Measurements from ENCODE around the gene PLCB2. TPM values are rescaled to one million over a fixed set of nuclear protein-coding genes. Genes with fewer than 3 reads are reported as not detected.

The PLCB2 gene
- total RNA-seq, 1 donor from 2014 or later = 3.7 TPM

DNA sequence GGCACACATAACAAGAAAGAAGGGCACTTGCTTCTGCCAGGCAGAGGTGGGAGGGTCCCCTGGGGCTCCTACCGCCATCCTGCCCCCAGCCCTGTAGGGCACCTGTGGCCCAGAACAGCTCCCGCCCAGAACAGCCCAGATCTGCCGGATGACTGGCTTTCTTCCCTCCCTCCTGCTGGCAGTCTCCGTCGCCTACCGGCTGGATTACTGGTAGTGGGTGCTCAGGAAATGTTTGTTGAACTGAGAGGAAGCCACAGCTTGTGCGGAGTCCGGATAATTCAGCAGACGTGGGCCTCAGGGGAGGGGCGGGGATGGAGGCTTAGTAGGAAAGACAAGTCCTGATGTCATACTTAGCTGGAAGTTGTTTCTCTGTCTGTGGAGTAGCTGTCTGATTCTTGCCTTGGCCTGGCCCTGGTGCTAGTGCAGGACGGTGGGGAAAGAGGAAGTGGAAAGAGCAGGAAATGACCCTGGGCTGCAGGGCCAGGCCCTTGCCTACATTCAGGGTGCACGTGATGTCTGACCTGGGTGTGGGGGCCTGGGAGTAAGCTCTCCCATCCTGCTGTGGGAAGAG, 26.3 kb upstream of the PLCB2 start:
- peaks cover 38% of the 10 kb centered on the region for H3K4me1 ChIP-seq (ENCODE audit: insufficient read depth, low read length)
- peak overlapping the region; percentile 71 for H3K4me3 Mint-ChIP-seq (ENCODE audit: unreplicated experiment)
- DNase-seq (ENCODE audit: low read depth) (peak; percentile 66), FAIRE-seq (no peak)
- H3K9me3 Mint-ChIP-seq (ENCODE audit: unreplicated experiment) = peaks cover 2% of the 10 kb centered on the region
- H3K9me3 ChIP-seq (ENCODE audit: insufficient read depth, low read depth, low read length) = no peaks in the 10 kb centered on the region
- H3K4me2 ChIP-seq (ENCODE audit: low read length) = peak overlapping the region; percentile 36
- H3K27ac Mint-ChIP-seq (ENCODE audit: unreplicated experiment) = peak overlapping the region; percentile 96
- no peaks in the 10 kb centered on the region for H3K27me3 ChIP-seq (ENCODE audit: insufficient read depth, low read length)
- no peak overlapping the region for H3K4me3 ChIP-seq (ENCODE audit: insufficient read depth, low read depth, low read length)
- peaks cover 49% of the 10 kb centered on the region for H3K4me1 Mint-ChIP-seq (ENCODE audit: low read depth, unreplicated experiment)
- H3K36me3 ChIP-seq (ENCODE audit: insufficient read depth, low read length) = peaks cover 3% of the 10 kb centered on the region
- H3K27ac ChIP-seq (ENCODE audit: low read depth, low read length) = peak overlapping the region; percentile 36
- H3K9ac ChIP-seq (ENCODE audit: low read length) = peak overlapping the region; percentile 60
- peaks cover 10% of the 10 kb centered on the region for H4K20me1 ChIP-seq (ENCODE audit: insufficient read depth, low read length)
- H3K79me2 ChIP-seq (ENCODE audit: insufficient read depth, low read length) = peaks cover 20% of the 10 kb centered on the region
- H2AFZ ChIP-seq (ENCODE audit: low read depth, low read length) = no peak overlapping the region
- no peaks in the 10 kb centered on the region for H3K27me3 Mint-ChIP-seq (ENCODE audit: low read depth, unreplicated experiment)
- TF ChIP-seq EZH2 (IDR thresholded peaks at IDR 0.05; ENCODE audit: insufficient read depth, low read length) = no peak
- TF ChIP-seq, protein P1, sequence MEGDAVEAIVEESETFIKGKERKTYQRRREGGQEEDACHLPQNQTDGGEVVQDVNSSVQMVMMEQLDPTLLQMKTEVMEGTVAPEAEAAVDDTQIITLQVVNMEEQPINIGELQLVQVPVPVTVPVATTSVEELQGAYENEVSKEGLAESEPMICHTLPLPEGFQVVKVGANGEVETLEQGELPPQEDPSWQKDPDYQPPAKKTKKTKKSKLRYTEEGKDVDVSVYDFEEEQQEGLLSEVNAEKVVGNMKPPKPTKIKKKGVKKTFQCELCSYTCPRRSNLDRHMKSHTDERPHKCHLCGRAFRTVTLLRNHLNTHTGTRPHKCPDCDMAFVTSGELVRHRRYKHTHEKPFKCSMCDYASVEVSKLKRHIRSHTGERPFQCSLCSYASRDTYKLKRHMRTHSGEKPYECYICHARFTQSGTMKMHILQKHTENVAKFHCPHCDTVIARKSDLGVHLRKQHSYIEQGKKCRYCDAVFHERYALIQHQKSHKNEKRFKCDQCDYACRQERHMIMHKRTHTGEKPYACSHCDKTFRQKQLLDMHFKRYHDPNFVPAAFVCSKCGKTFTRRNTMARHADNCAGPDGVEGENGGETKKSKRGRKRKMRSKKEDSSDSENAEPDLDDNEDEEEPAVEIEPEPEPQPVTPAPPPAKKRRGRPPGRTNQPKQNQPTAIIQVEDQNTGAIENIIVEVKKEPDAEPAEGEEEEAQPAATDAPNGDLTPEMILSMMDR (IDR thresholded peaks at IDR 0.05; ENCODE audit: insufficient read depth, low read depth, low read length) = no peak
- peaks cover 11% of the 10 kb centered on the region for H3K36me3 Mint-ChIP-seq (ENCODE audit: low read depth, unreplicated experiment)

DNA sequence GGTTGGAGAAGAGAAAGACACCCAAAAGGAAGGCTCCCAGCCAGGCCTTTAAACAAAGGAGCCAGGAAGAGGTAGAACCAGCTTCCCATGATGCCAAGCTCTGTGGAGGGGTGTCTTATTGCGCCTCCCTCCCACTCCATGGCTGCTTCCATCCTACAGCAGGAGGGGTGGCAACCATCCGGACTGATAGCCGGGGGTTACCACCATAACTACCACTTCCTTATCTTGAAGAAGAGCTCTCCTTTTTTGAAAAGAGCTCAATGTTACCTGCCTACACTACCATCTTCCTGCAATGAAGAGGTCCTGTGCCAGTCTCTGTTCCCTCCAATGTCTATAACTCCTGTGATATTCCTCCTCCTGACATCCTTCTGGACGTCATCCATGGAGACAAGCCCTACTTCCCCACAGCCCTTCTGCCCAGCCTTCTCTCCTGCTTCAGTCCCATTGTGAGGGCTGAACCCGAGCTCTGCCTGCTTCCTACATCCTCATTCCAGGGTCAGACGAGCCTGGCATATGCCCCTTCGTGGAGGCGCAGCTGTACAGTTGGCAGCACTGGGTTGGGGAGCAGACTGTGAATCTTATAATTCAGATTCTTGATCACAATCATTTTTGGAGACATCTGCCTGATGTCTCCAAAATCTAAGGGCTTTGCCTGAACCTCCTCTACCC, 24.5 kb upstream of the PLCB2 start:
- Mint-ChIP-seq H3K9me3 (ENCODE audit: unreplicated experiment) (peaks cover 2% of the 10 kb centered on the region), H3K27me3 (ENCODE audit: low read depth, unreplicated experiment) (no peaks in the 10 kb centered on the region), H3K4me3 (ENCODE audit: unreplicated experiment) (no peak overlapping the region), H3K27ac (ENCODE audit: unreplicated experiment) (peak overlapping the region; percentile 48), H3K36me3 (ENCODE audit: low read depth, unreplicated experiment) (peaks cover 13% of the 10 kb centered on the region), H3K4me1 (ENCODE audit: low read depth, unreplicated experiment) (peaks cover 57% of the 10 kb centered on the region)
- DNase-seq (ENCODE audit: low read depth) (no peak), FAIRE-seq (no peak)
- Histone ChIP-seq H4K20me1 (ENCODE audit: insufficient read depth, low read length) (peaks cover 10% of the 10 kb centered on the region), H3K9ac (ENCODE audit: low read length) (no peak overlapping the region), H3K27me3 (ENCODE audit: insufficient read depth, low read length) (no peaks in the 10 kb centered on the region), H3K79me2 (ENCODE audit: insufficient read depth, low read length) (peaks cover 4% of the 10 kb centered on the region), H2AFZ (ENCODE audit: low read depth, low read length) (no peak overlapping the region), H3K27ac (ENCODE audit: low read depth, low read length) (no peak overlapping the region), H3K9me3 (ENCODE audit: insufficient read depth, low read depth, low read length) (no peaks in the 10 kb centered on the region), H3K4me1 (ENCODE audit: insufficient read depth, low read length) (peaks cover 39% of the 10 kb centered on the region), H3K36me3 (ENCODE audit: insufficient read depth, low read length) (peaks cover 3% of the 10 kb centered on the region), H3K4me2 (ENCODE audit: low read length) (no peak overlapping the region), H3K4me3 (ENCODE audit: insufficient read depth, low read depth, low read length) (no peak overlapping the region)
- TF ChIP-seq EZH2 (IDR thresholded peaks at IDR 0.05; ENCODE audit: insufficient read depth, low read length) = no peak
- TF ChIP-seq, protein P1 (IDR thresholded peaks at IDR 0.05; ENCODE audit: insufficient read depth, low read depth, low read length) = no peak

DNA sequence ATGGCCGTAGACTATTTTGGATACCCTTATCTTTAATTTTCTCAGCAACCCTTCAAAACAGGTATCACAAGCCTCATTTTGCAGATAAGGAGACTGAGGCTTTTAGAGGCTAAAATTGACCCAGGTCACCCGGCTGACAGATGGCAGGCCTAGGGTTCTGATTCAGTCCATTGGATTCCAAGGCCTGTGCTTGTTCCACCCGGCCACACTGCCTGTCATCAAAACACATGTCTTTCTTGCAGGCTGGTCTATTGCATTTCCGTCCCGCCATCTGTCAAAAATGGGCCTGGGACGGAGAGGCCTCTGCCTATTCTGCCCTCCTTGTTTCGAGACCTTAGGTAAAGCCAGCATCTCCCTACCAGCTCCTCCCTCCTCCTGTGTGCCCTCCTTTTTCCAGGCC, 23.9 kb upstream of the PLCB2 start:
- DNase-seq (ENCODE audit: low read depth) (no peak), FAIRE-seq (no peak)
- TF ChIP-seq, protein P1 (IDR thresholded peaks at IDR 0.05; ENCODE audit: insufficient read depth, low read depth, low read length) = no peak
- no peak for TF ChIP-seq EZH2 (IDR thresholded peaks at IDR 0.05; ENCODE audit: insufficient read depth, low read length)
- H3K4me1 ChIP-seq (ENCODE audit: insufficient read depth, low read length) = peaks cover 37% of the 10 kb centered on the region
- peaks cover 4% of the 10 kb centered on the region for H3K79me2 ChIP-seq (ENCODE audit: insufficient read depth, low read length)
- H4K20me1 ChIP-seq (ENCODE audit: insufficient read depth, low read length) = peaks cover 14% of the 10 kb centered on the region
- no peak overlapping the region for H3K27ac ChIP-seq (ENCODE audit: low read depth, low read length)
- no peaks in the 10 kb centered on the region for H3K9me3 ChIP-seq (ENCODE audit: insufficient read depth, low read depth, low read length)
- Mint-ChIP-seq H3K4me3 (ENCODE audit: unreplicated experiment) (no peak overlapping the region), H3K36me3 (ENCODE audit: low read depth, unreplicated experiment) (peaks cover 13% of the 10 kb centered on the region), H3K27ac (ENCODE audit: unreplicated experiment) (no peak overlapping the region), H3K4me1 (ENCODE audit: low read depth, unreplicated experiment) (peaks cover 61% of the 10 kb centered on the region), H3K9me3 (ENCODE audit: unreplicated experiment) (peaks cover 2% of the 10 kb centered on the region), H3K27me3 (ENCODE audit: low read depth, unreplicated experiment) (no peaks in the 10 kb centered on the region)
- H3K4me3 ChIP-seq (ENCODE audit: insufficient read depth, low read depth, low read length) = no peak overlapping the region
- no peak overlapping the region for H3K9ac ChIP-seq (ENCODE audit: low read length)
- peaks cover 7% of the 10 kb centered on the region for H3K36me3 ChIP-seq (ENCODE audit: insufficient read depth, low read length)
- no peak overlapping the region for H3K4me2 ChIP-seq (ENCODE audit: low read length)
- no peak overlapping the region for H2AFZ ChIP-seq (ENCODE audit: low read depth, low read length)
- H3K27me3 ChIP-seq (ENCODE audit: insufficient read depth, low read length) = no peaks in the 10 kb centered on the region

Measured in astrocyte (in vitro differentiated cells and primary cell).